K562 (cell line): ENCODE results near the gene ABCA7. TPM values are rescaled to one million over a fixed set of nuclear protein-coding genes. Genes with fewer than 3 reads are reported as not detected.
A peak's percentile ranks its signal among the peaks of the same experiment; 100 is the strongest.

ENCODE experiments used
- ATAC-seq: fragments of 200-7000 bp; cut with Tn5 transposase; 3 replicates; pipeline ENCODE4 v1.9.1; 2020; ENCODE audit warnings: moderate library complexity
- BruUV-seq: library from RNA; stranded (reverse); fragments of 400-500 nt; replicated peaks from 2 replicates; lab custom pipeline; 2021; lab: Mats Ljungman, UMichigan
- CTCF ChIA-PET: fragments of 300-600 bp; formaldehyde crosslinking; extraction: SDS; loops from one replicate; lab custom pipeline; 2021; ENCODE audit warnings: low intra/inter-chr PET ratio; lab: Yijun Ruan, JAX
- POLR2A ChIA-PET: fragments of 300-600, 350-650 bp; sonication (Branson Sonifier 250); formaldehyde crosslinking; extraction: SDS; loops from one replicate; lab custom pipeline; 2021; ENCODE audit warnings: antibody characterized with exemption, inconsistent platforms; lab: Yijun Ruan, JAX
- DNase-seq, 4 experiments: peaks; one replicate each; pipeline versions ENCODE4 v3.0.0 to v3.0.0-alpha.2; 2011 to 2018; ENCODE audit warnings: low spot score in 3 of 4, mixed read lengths in 3 of 4; ENCODE audit errors: extremely low read depth in 1 of 4
- FAIRE-seq: peaks from 2 replicates; lab custom pipeline; 2011; peaks lifted over from hg19 to GRCh38; lab: Jason Lieb, UNC
- H2AFZ ChIP-seq: 2 replicates; pipeline ENCODE4 v1.6.0; 2011; ENCODE audit warnings: low read depth, low read length, control low read depth, inconsistent platforms
- H3K27ac ChIP-seq: fragments of 200-600 bp; 3 replicates; pipeline ENCODE4 v1.8.0; 2011; ENCODE audit warnings: low read depth, mild to moderate bottlenecking, control low read depth, inconsistent platforms, low read length, moderate library complexity, mixed read lengths; ENCODE audit errors: extremely low read depth
- H3K27me3 ChIP-seq, 2 experiments: fragments of 300-600 bp in 1 of 2; 2 replicates in 1 of 2; 3 replicates in 1 of 2; pipeline versions ENCODE4 v1.6.0 to v1.8.0; 2011; ENCODE audit warnings: inconsistent platforms in 2 of 2, low read length in 2 of 2, mild to moderate bottlenecking in 1 of 2, mixed read lengths in 1 of 2, moderate library complexity in 1 of 2; ENCODE audit not compliant: control insufficient read depth in 2 of 2, insufficient read depth in 2 of 2
- H3K36me3 ChIP-seq: fragments of 300-600 bp; 3 replicates; pipeline ENCODE4 v1.8.0; 2011; ENCODE audit warnings: mild to moderate bottlenecking, low read length, inconsistent platforms; ENCODE audit not compliant: control insufficient read depth, insufficient read depth
- H3K4me1 ChIP-seq, 2 experiments: fragments of 200-600 bp in 1 of 2; replicated peaks in 1 of 2; 2 replicates in 1 of 2; 3 replicates in 1 of 2; pipeline versions ENCODE4 v1.5.1 to v1.8.0; 2011; ENCODE audit warnings: inconsistent platforms in 2 of 2, low read length in 2 of 2, mild to moderate bottlenecking in 1 of 2, mixed read lengths in 1 of 2, moderate library complexity in 1 of 2; ENCODE audit not compliant: control insufficient read depth in 2 of 2, insufficient read depth in 2 of 2
- H3K4me2 ChIP-seq: 2 replicates; pipeline ENCODE4 v1.6.1; 2011; ENCODE audit warnings: low read length, control low read depth, inconsistent platforms, mixed read lengths; ENCODE audit not compliant: insufficient read depth
- H3K4me3 ChIP-seq: fragments of 200-600 bp; sonication (generic), shearing (Covaris generic); 2 replicates; pipeline ENCODE4 v1.5.1; 2016; ENCODE audit warnings: control low read depth, inconsistent platforms
- H3K79me2 ChIP-seq: fragments of 200-600 bp; 3 replicates; pipeline ENCODE4 v1.8.0; 2011; ENCODE audit warnings: low read length, inconsistent platforms; ENCODE audit not compliant: control insufficient read depth, insufficient read depth
- H3K9ac ChIP-seq, 2 experiments: 2 replicates each; pipeline versions ENCODE4 v1.6.0 to v1.6.1; 2011; ENCODE audit warnings: low read depth in 2 of 2, low read length in 2 of 2, control low read depth in 1 of 2, inconsistent platforms in 1 of 2, mild to moderate bottlenecking in 1 of 2, mixed read lengths in 1 of 2; ENCODE audit not compliant: insufficient read depth in 1 of 2
- H3K9me1 ChIP-seq: one replicate; pipeline ENCODE4 v1.6.0; 2011; ENCODE audit warnings: inconsistent platforms, mild to moderate bottlenecking, low read length, moderate library complexity; ENCODE audit not compliant: control insufficient read depth, insufficient read depth
- H3K9me3 ChIP-seq: replicated peaks from 2 replicates; pipeline ENCODE4 v1.5.1; 2011; ENCODE audit warnings: low read depth, low read length, inconsistent platforms; ENCODE audit not compliant: control insufficient read depth, insufficient read depth
- H4K20me1 ChIP-seq: replicated peaks from 2 replicates; pipeline ENCODE4 v1.6.1; 2011; ENCODE audit warnings: low read length, inconsistent platforms, mixed read lengths; ENCODE audit not compliant: control insufficient read depth, insufficient read depth
- CLOCK ChIP-seq: fragments of 250-450 bp; sonication (Bioruptor Pico); IDR thresholded peaks from 2 replicates; pipeline ENCODE4 v1.4.0; 2020; ENCODE audit warnings: mild to moderate bottlenecking, moderate library complexity, borderline replicate concordance
- CREM ChIP-seq: IDR thresholded peaks from 2 replicates; pipeline ENCODE4 v1.6.1; 2014; ENCODE audit warnings: antibody characterized with exemption, low read depth
- CTCF ChIP-seq, 3 experiments: IDR thresholded peaks in 2 of 3; conservative IDR thresholded peaks in 1 of 3; 2 replicates each; pipeline ENCODE4 v1.5.1; 2011 to 2012; ENCODE audit warnings: low read length in 3 of 3, mild to moderate bottlenecking in 3 of 3, control low read depth in 2 of 3, improper control_type of control experiment in 1 of 3, inconsistent platforms in 1 of 3, low read depth in 1 of 3, mixed read lengths in 1 of 3, moderate library complexity in 1 of 3; ENCODE audit not compliant: insufficient read depth in 2 of 3
- ELF1 ChIP-seq: fragments of 200-800 bp; sonication (Bioruptor generic); IDR thresholded peaks from 2 replicates; pipeline ENCODE4 v1.6.1; 2016; ENCODE audit warnings: missing genetic modification characterization, missing compliant biosample characterization
- FIP1L1 ChIP-seq: fragments of 200-400 bp; formaldehyde crosslinking; IDR thresholded peaks from 2 replicates; pipeline ENCODE4 v1.6.1; 2018; ENCODE audit warnings: mild to moderate bottlenecking, low read depth, low read length; ENCODE audit not compliant: poor library complexity, severe bottlenecking
- MIER1 ChIP-seq: fragments of 450-650 bp; IDR thresholded peaks from 2 replicates; pipeline ENCODE4 v1.6.1; 2016; ENCODE audit warnings: antibody characterized with exemption, mild to moderate bottlenecking, low read depth
- NRF1 ChIP-seq, 2 experiments: fragments of 450-650 bp; IDR thresholded peaks in 1 of 2; conservative IDR thresholded peaks in 1 of 2; 2 replicates each; pipeline ENCODE4 v1.6.1; 2014; ENCODE audit warnings: mild to moderate bottlenecking in 2 of 2
- PHF8 ChIP-seq: fragments of 200-600 bp; sonication (generic); IDR thresholded peaks from 2 replicates; pipeline ENCODE4 v1.6.1; 2012; ENCODE audit warnings: mixed run types, mild to moderate bottlenecking, inconsistent platforms, low read length, moderate library complexity, borderline replicate concordance
- RBFOX2 ChIP-seq: fragments of 200-400 bp; formaldehyde crosslinking; IDR thresholded peaks from 2 replicates; pipeline ENCODE4 v1.6.1; 2017; ENCODE audit warnings: low read depth, mild to moderate bottlenecking, low read length, moderate library complexity
- SUPT5H ChIP-seq: fragments of 450-650 bp; IDR thresholded peaks from 2 replicates; pipeline ENCODE4 v1.6.1; 2016
- ZNF263 ChIP-seq: sonication (generic); formaldehyde crosslinking; IDR thresholded peaks from 2 replicates; pipeline ENCODE4 v1.8.0; 2022; ENCODE audit warnings: mild to moderate bottlenecking, missing genetic modification reagents, borderline replicate concordance
- ZNF644 ChIP-seq: fragments of 200-800 bp; sonication (Bioruptor generic); IDR thresholded peaks from 2 replicates; pipeline ENCODE4 v1.6.1; 2016; ENCODE audit warnings: low read depth, missing genetic modification characterization, missing compliant biosample characterization
- WGBS: fragments of 100-300 bp; shearing (Covaris generic); methylation state at CpG from one replicate; pipeline ENCODE4 v1.1.6; 2016; ENCODE audit warnings: low coverage, mixed read lengths; ENCODE audit not compliant: insufficient coverage; ENCODE audit errors: missing lambda C conversion rate; 5-methylcytosine and 5-hydroxymethylcytosine counted together
- in situ Hi-C: fragments of 300-500 bp; cut with MboI; formaldehyde crosslinking; loops from 4 replicates; pipeline ENCODE4 v1.15.0; 2018; ENCODE audit warnings: inconsistent platforms, mixed read lengths
- intact Hi-C: fragments of 100-400 bp; cut with micrococcal nuclease; formaldehyde crosslinking; loops from 2 replicates; pipeline ENCODE4 v1.14.2; 2022
- polyA plus RNA-seq, 8 experiments: library from polyadenylated mRNA; depleted of rRNA in 4 of 8; stranded (reverse) in 5 of 8; unstranded in 3 of 8; fragments of >200 nt; fragmentation: Nextera tagmentation in 2 of 8; fragmentation: Illumina TruSeq in 1 of 8; extraction: Ambion mirVana in 2 of 8; extraction: Trizol in 1 of 8; gene quantifications; 2 replicates each; pipeline versions ENCODE4 v1.2.1 to v1.2.3, GENCODE V29; 2011 to 2014; ENCODE audit warnings: inconsistent platforms in 1 of 8, missing spikeins in 1 of 8
- total RNA-seq, 7 experiments: library from RNA; depleted of rRNA in 6 of 7; stranded (reverse); fragments of >200 nt in 6 of 7; fragmentation: Illumina TruSeq in 2 of 7; extraction: Trizol in 2 of 7; gene quantifications; 2 replicates each; pipeline versions ENCODE4 v1.2.1 to v1.2.3, GENCODE V29; 2011 to 2021; ENCODE audit warnings: low replicate concordance in 1 of 7

Gene ABCA7
- total and polyA plus RNA-seq, 9 of the 15 experiments (the other 6 are each of a cell fraction or from before 2014, with no cell fraction given): 2.3 to 96.1 (median 31.2) TPM

- intact Hi-C loops: no loop called here
- 61% methylated on average over 34 of the region's 37 CpGs for WGBS
- CTCF ChIA-PET: no interaction called here
- TF ChIP-seq CLOCK (CRISPR knock-in tag) (no peak), ZNF263 (CRISPR knock-in tag) (peak; percentile 36; the same call in 1 of the 2 replicates), SUPT5H (peak; percentile 73), ELF1 (tag) (no peak), NRF1 (conservative IDR thresholded peaks at IDR 0.05 in 1 of 2, IDR thresholded peaks at IDR 0.05 in 1 of 2) (no peak), PHF8 (no peak), CTCF (IDR thresholded peaks at IDR 0.05 in 2 of 3, conservative IDR thresholded peaks at IDR 0.05 in 1 of 3; ENCODE audit: insufficient read depth in 2 of 3, low read depth in 1 of 3, low read length in 3 of 3) (no peak), RBFOX2 (peak; percentile 50), MIER1 (no peak), ZNF644 (tag) (no peak), FIP1L1 (peak; percentile 85), CREM (peak; percentile 14; the same call in 1 of the 2 replicates)
These were observed 23.4 kb downstream of the ABCA7 start for GRCh38 chr19:1063030-1063908.

More at GRCh38 chr19:1063030-1063908, 23.4 kb downstream of the ABCA7 start:
- no TSS peak for BruUV-seq
- Histone ChIP-seq H3K79me2 (no peaks in the 10 kb centered on the region), H3K4me3 (no peak overlapping the region), H3K36me3 (peaks cover 32% of the 10 kb centered on the region), H2AFZ (no peak overlapping the region), H3K4me2 (no peak overlapping the region), H3K27ac (peak overlapping the region; percentile 32; the same call in 1 of the 3 replicates), H3K4me1 (peaks cover 9 to 68% of the 10 kb centered on the region in 2 experiments), H3K9me3 (no peaks in the 10 kb centered on the region), H4K20me1 (no peaks in the 10 kb centered on the region), H3K9ac (no peak overlapping the region; a peak in 1 of 4 replicates), H3K27me3 (no peaks in the 10 kb centered on the region), H3K9me1 (no peaks in the 10 kb centered on the region)
- ATAC-seq: peak; percentile 57
- peak; percentile 97 for FAIRE-seq
- POLR2A ChIA-PET: interaction anchor here (1.1 kb wide), 1 partner anchor 9 kb away, joined by 4 read pairs; no protein-coding TSS in a partner anchor
- in situ Hi-C loops: no loop called here
- DNase-seq: peak; percentile 77 to 87 (median 82)
